HG03045 (cell line): ENCODE measurements around the gene SSPN.

Experiments
- ATAC-seq: cut with Tn5 transposase; IDR thresholded peaks from one replicate; pipeline ENCODE4 v1.9.1; 2021; ENCODE audit warnings: mild to moderate bottlenecking, moderate library complexity; ENCODE audit not compliant: unreplicated experiment

The SSPN gene

GRCh38 chr12:26185532-26186320, 9.6 kb upstream of the SSPN start:
- ATAC-seq: no peak

- no peak for ATAC-seq
Measured at GRCh38 chr12:26187014-26187798, 8.2 kb upstream of the SSPN start.

GRCh38 chr12:26188127-26188526, 7.2 kb upstream of the SSPN start:
- no peak for ATAC-seq

GRCh38 chr12:26188641-26189040, 6.7 kb upstream of the SSPN start:
- no peak for ATAC-seq

GRCh38 chr12:26192142-26192541, 3.2 kb upstream of the SSPN start:
- ATAC-seq: no peak

GRCh38 chr12:26193539-26193938, 1.8 kb upstream of the SSPN start:
- ATAC-seq: no peak

- ATAC-seq: no peak
Measured at GRCh38 chr12:26195641-26196420, 458 bp downstream of the SSPN start.

- no peak for ATAC-seq
Measured at GRCh38 chr12:26196421-26196716, 996 bp downstream of the SSPN start.

GRCh38 chr12:26197832-26198231, 2.5 kb downstream of the SSPN start:
- no peak for ATAC-seq

GRCh38 chr12:26198742-26199141, 3.4 kb downstream of the SSPN start:
- ATAC-seq: no peak

- no peak for ATAC-seq
Measured at GRCh38 chr12:26203167-26203780, 7.9 kb downstream of the SSPN start.

- no peak for ATAC-seq
Measured at GRCh38 chr12:26204612-26205289, 9.4 kb downstream of the SSPN start.

GRCh38 chr12:26205298-26205697, 9.9 kb downstream of the SSPN start:
- no peak for ATAC-seq

- ATAC-seq: no peak
Measured at GRCh38 chr12:26205941-26206340, 10.6 kb downstream of the SSPN start.

- ATAC-seq: no peak
Measured at GRCh38 chr12:26211331-26211730, 16.0 kb downstream of the SSPN start.

- ATAC-seq: no peak
Measured at GRCh38 chr12:26212396-26212795, 17.0 kb downstream of the SSPN start.

- no peak for ATAC-seq
Measured at GRCh38 chr12:26212988-26213387, 17.6 kb downstream of the SSPN start.

GRCh38 chr12:26214121-26214520, 18.7 kb downstream of the SSPN start:
- ATAC-seq: no peak

GRCh38 chr12:26219736-26220135, 24.4 kb downstream of the SSPN start:
- ATAC-seq: no peak

- ATAC-seq: no peak
Measured at GRCh38 chr12:26224657-26225056, 29.3 kb downstream of the SSPN start.

- ATAC-seq: no peak
Measured at GRCh38 chr12:26226122-26226521, 30.7 kb downstream of the SSPN start.
